ENCODE data around the gene RIOK2.

DNA sequence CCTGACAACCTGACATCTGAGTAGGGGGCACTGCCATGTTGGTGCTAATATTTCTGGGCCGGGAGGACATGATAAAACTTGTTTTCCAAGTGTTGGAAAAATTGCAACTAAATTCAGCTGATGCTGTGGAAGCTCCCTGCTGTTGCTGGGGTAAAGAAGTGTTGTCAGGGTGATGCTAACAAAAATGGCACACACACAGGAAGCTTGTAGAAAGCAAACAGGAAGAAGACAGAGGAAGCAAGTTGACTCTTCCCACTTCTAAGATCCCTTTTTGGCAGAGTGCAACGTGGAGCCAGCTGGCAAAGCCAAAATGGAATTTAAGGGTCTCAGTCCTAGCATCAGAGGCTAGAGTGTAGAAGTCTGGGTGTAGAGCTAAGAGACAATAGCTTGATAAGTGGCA is 11.3 kb upstream of the RIOK2 start:
- TF ChIP-seq ZNF274 (IDR thresholded peaks at IDR 0.05; ENCODE audit: low read length) (no peak), ZNF274 (tag by site-specific recombination; IDR thresholded peaks at IDR 0.05; ENCODE audit: borderline replicate concordance) (no peak), ZBTB1 (tag by site-specific recombination; IDR thresholded peaks at IDR 0.05) (no peak), ZNF664 (tag by site-specific recombination; IDR thresholded peaks at IDR 0.05) (no peak), ZNF23 (tag by site-specific recombination; IDR thresholded peaks at IDR 0.05; ENCODE audit: borderline replicate concordance) (no peak), BCL11A (tag by site-specific recombination; IDR thresholded peaks at IDR 0.05; ENCODE audit: low read depth) (no peak), TCF7L2 (IDR thresholded peaks at IDR 0.05; ENCODE audit: borderline replicate concordance, low read depth, low read length) (no peak), KLF9 (tag by site-specific recombination; IDR thresholded peaks at IDR 0.05; ENCODE audit: low read depth) (no peak)
- TF ChIP-seq, protein P1, sequence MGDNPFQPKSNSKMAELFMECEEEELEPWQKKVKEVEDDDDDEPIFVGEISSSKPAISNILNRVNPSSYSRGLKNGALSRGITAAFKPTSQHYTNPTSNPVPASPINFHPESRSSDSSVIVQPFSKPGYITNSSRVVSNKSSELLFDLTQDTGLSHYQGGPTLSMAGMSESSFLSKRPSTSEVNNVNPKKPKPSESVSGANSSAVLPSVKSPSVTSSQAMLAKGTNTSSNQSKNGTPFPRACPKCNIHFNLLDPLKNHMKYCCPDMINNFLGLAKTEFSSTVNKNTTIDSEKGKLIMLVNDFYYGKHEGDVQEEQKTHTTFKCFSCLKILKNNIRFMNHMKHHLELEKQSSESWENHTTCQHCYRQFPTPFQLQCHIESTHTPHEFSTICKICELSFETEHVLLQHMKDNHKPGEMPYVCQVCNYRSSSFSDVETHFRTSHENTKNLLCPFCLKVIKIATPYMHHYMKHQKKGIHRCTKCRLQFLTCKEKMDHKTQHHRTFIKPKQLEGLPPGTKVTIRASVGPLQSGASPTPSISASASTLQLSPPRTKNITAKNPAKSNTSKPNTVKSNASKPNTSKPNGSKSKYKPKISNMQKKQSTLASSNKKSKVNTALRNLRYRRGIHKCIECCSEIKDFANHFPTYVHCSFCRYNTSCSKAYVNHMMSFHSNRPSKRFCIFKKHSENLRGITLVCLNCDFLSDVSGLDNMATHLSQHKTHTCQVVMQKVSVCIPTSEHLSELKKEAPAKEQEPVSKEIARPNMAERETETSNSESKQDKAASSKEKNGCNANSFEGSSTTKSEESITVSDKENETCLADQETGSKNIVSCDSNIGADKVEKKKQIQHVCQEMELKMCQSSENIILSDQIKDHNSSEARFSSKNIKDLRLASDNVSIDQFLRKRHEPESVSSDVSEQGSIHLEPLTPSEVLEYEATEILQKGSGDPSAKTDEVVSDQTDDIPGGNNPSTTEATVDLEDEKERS (tag by site-specific recombination; IDR thresholded peaks at IDR 0.05), result no peak
- TF ChIP-seq, protein P2, sequence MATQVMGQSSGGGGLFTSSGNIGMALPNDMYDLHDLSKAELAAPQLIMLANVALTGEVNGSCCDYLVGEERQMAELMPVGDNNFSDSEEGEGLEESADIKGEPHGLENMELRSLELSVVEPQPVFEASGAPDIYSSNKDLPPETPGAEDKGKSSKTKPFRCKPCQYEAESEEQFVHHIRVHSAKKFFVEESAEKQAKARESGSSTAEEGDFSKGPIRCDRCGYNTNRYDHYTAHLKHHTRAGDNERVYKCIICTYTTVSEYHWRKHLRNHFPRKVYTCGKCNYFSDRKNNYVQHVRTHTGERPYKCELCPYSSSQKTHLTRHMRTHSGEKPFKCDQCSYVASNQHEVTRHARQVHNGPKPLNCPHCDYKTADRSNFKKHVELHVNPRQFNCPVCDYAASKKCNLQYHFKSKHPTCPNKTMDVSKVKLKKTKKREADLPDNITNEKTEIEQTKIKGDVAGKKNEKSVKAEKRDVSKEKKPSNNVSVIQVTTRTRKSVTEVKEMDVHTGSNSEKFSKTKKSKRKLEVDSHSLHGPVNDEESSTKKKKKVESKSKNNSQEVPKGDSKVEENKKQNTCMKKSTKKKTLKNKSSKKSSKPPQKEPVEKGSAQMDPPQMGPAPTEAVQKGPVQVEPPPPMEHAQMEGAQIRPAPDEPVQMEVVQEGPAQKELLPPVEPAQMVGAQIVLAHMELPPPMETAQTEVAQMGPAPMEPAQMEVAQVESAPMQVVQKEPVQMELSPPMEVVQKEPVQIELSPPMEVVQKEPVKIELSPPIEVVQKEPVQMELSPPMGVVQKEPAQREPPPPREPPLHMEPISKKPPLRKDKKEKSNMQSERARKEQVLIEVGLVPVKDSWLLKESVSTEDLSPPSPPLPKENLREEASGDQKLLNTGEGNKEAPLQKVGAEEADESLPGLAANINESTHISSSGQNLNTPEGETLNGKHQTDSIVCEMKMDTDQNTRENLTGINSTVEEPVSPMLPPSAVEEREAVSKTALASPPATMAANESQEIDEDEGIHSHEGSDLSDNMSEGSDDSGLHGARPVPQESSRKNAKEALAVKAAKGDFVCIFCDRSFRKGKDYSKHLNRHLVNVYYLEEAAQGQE (tag by site-specific recombination; IDR thresholded peaks at IDR 0.05), result no peak
- TF ChIP-seq, protein P3, sequence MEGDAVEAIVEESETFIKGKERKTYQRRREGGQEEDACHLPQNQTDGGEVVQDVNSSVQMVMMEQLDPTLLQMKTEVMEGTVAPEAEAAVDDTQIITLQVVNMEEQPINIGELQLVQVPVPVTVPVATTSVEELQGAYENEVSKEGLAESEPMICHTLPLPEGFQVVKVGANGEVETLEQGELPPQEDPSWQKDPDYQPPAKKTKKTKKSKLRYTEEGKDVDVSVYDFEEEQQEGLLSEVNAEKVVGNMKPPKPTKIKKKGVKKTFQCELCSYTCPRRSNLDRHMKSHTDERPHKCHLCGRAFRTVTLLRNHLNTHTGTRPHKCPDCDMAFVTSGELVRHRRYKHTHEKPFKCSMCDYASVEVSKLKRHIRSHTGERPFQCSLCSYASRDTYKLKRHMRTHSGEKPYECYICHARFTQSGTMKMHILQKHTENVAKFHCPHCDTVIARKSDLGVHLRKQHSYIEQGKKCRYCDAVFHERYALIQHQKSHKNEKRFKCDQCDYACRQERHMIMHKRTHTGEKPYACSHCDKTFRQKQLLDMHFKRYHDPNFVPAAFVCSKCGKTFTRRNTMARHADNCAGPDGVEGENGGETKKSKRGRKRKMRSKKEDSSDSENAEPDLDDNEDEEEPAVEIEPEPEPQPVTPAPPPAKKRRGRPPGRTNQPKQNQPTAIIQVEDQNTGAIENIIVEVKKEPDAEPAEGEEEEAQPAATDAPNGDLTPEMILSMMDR (tag by site-specific recombination; IDR thresholded peaks at IDR 0.05), result no peak
- TF ChIP-seq, protein P4, sequence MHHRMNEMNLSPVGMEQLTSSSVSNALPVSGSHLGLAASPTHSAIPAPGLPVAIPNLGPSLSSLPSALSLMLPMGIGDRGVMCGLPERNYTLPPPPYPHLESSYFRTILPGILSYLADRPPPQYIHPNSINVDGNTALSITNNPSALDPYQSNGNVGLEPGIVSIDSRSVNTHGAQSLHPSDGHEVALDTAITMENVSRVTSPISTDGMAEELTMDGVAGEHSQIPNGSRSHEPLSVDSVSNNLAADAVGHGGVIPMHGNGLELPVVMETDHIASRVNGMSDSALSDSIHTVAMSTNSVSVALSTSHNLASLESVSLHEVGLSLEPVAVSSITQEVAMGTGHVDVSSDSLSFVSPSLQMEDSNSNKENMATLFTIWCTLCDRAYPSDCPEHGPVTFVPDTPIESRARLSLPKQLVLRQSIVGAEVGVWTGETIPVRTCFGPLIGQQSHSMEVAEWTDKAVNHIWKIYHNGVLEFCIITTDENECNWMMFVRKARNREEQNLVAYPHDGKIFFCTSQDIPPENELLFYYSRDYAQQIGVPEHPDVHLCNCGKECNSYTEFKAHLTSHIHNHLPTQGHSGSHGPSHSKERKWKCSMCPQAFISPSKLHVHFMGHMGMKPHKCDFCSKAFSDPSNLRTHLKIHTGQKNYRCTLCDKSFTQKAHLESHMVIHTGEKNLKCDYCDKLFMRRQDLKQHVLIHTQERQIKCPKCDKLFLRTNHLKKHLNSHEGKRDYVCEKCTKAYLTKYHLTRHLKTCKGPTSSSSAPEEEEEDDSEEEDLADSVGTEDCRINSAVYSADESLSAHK (tag by site-specific recombination; IDR thresholded peaks at IDR 0.05), result no peak
- TF ChIP-seq, protein P5, sequence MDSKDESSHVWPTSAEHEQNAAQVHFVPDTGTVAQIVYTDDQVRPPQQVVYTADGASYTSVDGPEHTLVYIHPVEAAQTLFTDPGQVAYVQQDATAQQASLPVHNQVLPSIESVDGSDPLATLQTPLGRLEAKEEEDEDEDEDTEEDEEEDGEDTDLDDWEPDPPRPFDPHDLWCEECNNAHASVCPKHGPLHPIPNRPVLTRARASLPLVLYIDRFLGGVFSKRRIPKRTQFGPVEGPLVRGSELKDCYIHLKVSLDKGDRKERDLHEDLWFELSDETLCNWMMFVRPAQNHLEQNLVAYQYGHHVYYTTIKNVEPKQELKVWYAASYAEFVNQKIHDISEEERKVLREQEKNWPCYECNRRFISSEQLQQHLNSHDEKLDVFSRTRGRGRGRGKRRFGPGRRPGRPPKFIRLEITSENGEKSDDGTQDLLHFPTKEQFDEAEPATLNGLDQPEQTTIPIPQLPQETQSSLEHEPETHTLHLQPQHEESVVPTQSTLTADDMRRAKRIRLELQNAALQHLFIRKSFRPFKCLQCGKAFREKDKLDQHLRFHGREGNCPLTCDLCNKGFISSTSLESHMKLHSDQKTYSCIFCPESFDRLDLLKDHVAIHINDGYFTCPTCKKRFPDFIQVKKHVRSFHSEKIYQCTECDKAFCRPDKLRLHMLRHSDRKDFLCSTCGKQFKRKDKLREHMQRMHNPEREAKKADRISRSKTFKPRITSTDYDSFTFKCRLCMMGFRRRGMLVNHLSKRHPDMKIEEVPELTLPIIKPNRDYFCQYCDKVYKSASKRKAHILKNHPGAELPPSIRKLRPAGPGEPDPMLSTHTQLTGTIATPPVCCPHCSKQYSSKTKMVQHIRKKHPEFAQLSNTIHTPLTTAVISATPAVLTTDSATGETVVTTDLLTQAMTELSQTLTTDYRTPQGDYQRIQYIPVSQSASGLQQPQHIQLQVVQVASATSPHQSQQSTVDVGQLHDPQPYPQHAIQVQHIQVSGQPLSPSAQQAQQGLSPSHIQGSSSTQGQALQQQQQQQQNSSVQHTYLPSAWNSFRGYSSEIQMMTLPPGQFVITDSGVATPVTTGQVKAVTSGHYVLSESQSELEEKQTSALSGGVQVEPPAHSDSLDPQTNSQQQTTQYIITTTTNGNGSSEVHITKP (tag by site-specific recombination; IDR thresholded peaks at IDR 0.05), result no peak

All from HEK293 (cell line).